HG03060 (cell line): ENCODE results near the gene ACE2.

Experiments
- ATAC-seq: cut with Tn5 transposase; IDR thresholded peaks from one replicate; pipeline ENCODE4 v1.9.1; 2021; ENCODE audit warnings: low read depth, moderate number of reproducible peaks; ENCODE audit not compliant: unreplicated experiment

ACE2 gene

GRCh38 chrX:15515931-15516330, 84.8 kb downstream of the ACE2 start:
- no peak for ATAC-seq

- ATAC-seq, result no peak
Measured at GRCh38 chrX:15514279-15514678, 86.5 kb downstream of the ACE2 start.

GRCh38 chrX:15512401-15512965, 88.3 kb downstream of the ACE2 start:
- no peak for ATAC-seq

- ATAC-seq, result no peak
Measured at GRCh38 chrX:15511563-15511962, 89.2 kb downstream of the ACE2 start.
